Stimulated activated CD8-positive, alpha-beta memory T cell treated with anti-CD3 and anti-CD28 coated beads, Interleukin-2, amount 100 ng/mL, for 1 hour (primary cell): Measurements from ENCODE around the gene SPEM1.

ENCODE experiments used
- DNase-seq, 2 donors: peaks; one replicate each; pipeline ENCODE4 v3.0.0-alpha.2; 2020; ENCODE audit warnings: low read depth in 2 of 2

Gene SPEM1

DNA sequence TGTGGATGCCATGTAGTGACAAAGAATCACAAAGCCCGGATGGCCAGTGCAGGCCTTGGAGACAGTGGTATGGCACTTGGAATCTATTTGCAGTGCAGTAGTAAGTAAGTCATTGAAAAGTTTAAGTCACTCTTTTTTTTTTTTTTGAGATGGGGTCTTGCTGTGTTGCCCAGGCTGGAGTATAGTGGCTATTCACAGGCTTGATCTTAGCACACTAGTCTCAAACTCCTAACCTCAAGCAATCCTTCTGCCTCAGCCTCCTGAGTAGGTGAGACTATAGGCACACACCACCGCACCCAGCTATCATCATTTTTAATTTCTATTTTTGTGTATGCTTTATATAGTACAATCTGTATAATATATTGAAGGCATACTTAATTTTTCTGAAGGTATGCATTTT, 21.5 kb upstream of the SPEM1 start:
- no peak for DNase-seq

DNA sequence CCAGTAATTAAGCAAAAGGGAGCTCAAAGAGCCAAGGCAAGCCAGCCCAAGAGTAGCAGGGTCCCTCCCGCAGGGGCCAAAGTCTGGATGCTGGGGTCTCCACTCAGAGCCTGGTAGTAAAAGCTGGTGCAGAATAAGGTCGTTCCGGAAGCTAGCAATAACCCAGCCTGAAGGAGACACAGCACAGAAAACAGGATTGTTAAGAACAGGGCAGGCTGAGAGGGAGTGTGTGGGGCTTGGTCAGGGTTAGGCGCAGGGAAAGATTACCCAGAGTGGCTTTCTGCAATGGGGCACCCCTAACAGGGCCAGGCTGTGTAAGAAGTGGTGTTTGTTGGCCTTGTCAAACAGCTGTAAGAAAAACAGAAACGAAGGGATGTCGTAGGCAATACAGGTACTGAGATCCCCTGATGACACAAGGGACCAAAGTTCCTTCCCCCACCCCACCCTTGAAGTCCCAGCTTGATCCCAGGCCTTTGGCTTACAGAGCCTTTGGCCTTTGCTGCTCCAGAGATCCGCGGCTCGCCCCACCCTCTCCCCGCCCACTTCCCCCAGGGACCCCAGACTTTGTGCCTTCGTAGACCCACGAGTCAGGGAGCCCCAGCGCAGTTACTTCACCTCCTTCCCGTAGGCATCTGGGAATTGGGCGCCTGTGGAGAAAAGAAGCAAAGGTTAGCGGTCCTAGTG, 16.9 kb upstream of the SPEM1 start:
- DNase-seq, result no peak

DNA sequence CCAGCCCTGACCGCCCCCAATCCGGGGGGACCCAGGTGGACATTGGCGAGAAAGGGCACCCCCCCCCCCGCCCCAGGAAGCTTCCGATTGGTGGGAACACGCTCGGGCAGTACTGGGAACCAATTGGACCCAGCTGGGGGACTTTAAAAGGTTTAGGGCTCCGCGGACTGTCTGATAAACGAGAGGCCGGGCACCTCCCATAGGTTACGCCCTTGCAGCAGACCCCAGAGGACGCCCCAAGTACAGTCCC, 16.5 kb upstream of the SPEM1 start:
- no peak for DNase-seq

DNA sequence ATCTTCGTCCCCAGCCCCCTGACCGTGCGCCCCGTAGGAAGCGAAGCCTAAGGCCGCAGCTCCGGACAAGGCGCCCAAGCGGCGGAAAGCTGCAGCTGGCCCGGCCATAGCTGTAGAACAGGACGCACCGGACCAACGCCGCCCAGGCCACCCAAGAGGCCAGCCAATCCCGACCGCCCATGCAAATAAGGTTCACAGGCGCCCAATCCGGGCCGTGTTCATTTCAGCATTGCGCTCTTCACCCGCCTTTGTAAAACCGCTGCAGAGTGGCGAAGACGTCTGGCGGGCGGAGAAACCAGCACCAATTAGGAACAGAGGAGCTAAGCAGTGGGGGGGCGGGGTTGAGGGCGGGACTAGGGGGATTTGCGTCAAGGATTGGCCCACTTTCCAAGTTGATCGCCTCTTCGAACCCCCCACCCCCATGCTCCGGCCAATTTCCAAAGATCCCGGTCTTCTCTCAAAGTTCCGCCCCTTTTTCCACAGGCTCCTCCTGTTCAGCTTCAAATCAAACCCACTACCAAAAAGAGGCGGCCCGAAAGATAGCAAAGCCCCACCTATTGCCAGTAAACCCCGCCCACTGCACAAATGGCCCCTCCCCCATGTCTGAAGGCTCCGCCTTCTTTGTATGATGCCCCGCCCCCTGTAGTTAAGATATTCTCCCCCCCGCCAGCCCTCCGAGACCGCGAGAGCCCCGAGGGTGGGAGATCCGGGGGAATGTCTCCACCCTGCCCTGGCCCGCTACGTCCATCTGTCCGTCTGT, 16.0 kb upstream of the SPEM1 start, which contains the start of gene TMEM256:
TMEM256 (minus strand) TSS at position 121 of the 760 bp plus-strand sequence; CDS start at position 108, 13 bp downstream.
- DNase-seq, result peak; percentile 91 to 92

DNA sequence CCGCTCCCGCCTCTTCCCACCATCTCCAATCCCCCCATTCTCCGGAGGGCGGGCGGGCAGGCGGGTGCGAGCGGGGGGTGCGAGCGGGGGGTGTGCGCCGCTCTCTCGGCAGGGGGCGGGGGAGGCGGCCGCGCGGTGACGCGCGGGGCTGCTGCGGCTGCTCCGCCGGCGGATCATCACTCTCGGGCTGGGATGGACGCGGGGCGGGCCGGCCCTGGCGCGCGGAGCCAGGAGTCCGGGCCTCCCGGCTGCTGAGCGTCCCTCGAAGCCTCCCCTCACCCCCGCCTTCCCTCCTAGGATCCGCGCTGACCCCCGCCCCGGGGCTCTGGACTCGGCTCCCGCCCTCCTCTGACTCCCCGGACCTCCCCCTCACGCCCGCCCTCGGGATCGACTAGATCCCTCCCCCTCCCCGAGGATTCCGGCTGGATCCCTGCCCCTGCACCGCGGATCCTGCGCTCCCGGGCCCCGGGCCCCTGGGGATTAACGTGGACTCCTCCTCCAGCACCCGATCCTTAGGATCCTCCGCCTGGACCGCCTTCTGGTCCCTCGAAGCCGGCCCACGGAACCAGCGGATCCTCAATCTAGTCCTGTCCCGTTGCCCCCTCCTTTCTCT, 15.3 kb upstream of the SPEM1 start:
- peak in 1 of 2 donors; percentile 38 for DNase-seq

DNA sequence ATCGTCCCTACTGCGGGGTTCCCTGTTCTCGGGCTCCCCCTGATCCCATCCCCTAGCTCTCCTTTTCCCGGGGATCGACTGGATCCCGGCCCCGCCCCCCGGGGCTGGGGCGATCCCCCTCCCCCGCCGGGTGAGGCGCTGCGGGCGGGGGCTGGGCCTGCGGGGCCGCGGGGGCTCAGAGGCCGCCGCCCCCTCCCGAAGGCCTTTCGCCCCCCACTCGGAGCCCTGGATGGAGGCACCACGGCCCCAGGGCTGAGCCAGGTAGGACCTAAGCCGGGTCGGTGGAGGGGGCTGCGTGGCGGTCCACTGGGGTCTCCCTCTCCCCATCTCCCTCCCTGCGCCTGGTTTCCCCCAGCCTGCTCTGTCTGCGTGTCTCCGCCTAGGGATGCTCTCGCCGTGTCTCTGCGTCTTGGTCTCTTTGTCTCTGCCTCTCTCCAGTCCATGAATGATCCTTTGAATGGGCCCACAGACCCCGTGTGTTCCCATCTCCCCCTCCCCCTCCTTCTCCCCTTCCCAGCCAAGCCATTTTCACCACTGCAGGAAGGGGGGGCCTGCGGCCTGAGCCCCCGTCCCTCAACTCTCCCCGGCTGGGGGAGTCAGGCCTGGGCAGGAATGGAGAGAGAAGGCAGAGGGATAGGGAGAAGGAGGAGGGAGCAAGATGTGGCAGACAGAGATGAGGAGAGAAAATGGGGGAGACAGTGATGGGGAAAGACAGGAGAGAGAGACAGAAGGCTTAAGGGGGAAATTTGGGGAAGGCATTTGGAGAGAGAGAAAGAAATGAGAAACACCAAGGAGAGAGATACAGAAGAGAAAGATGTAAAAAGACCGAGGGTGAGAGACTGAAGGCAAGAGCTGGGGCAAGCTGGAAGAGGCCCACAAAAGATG, 14.5 kb upstream of the SPEM1 start:
- DNase-seq, result no peak

DNA sequence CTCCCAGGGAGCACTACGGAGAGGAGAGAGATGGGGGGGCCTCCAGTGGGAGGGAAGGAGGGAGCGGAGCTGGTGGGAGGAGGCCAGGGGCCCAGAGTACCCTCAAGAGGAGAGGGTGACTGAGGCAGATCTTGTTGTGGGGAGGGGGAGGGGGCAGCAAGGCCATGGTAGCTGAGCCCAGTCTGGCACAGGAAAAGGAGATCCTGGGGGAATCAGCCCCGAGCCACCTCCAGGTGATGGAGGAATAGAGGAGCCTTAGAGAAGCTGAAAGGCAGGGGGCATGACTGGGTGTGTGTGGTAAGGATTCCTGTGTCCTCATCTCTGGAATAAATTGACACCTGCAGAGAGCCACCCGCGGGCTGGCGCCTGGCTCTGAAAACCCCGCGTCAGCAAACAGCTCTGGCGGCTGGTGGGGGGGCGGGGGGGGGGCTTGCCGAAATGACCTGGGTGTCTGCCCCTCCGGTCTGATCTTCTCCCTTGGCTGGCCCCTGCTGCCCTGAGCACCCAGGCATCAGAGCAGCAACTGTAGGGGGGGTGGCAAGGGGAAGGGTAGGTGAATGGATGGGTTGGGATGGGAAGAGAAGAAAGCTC, 13.8 kb upstream of the SPEM1 start:
- no peak for DNase-seq

DNA sequence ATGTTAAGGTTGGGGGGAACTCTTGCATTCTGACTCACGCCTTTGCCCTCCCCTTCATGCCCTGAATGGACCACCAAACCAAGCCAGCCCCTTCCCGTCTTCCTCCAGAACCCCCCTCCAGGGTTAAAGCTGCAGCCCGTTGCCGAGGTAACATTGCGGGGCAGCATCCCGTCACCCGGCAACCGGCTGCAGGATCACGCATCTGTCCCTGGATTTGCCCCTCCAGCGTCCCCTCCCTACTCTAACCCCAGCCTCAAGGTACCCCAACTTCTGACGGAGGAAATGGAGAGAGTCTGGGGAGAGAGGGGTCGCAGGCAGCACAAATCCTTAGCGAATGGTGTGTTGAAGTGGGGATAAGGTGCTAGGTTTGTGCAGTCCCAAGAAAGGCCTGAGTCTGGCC, 13.0 kb upstream of the SPEM1 start:
- no peak for DNase-seq

DNA sequence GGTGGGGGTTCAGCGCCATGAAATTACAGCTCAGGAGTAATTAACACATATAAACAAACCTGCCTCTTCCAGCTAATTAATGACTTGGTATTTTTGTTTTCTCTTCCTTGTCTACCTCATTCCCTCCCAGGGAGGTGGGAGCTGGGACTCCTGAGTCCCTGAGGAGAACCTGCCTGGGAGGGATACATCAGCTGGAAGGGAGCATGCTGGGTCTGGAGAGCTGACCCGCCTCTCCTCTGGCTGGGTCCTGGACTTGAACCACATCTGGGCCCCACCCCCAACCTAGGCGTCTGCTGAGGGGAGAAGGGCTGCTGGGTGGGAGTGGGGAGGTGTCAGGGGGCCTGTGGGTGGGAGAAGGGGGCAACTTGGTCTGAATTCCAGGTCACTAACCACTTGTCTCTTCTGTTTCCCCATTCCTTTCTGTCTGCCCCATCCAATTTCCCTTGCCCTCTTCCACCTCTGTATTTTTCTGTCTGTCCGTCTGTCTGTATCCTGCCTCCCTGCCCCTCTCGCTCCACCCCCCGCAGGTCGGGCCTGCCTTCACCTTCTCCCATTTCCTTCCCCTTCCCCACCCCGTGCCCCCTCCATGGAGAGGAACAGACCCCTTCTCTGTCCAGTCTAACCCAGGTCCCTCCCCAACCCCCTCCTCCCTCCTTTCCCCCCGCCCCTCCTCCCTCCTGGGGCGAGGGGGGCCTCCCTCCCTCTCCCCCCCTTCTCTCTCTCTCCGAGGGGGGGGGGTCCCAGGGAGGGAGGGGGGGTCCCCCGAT, 12.5 kb upstream of the SPEM1 start, which contains the start of gene NLGN2:
NLGN2 (plus strand) TSS at position 361 of the 767 bp plus-strand sequence. CDS start 411 bp downstream, outside the sequence.
- no peak for DNase-seq

DNA sequence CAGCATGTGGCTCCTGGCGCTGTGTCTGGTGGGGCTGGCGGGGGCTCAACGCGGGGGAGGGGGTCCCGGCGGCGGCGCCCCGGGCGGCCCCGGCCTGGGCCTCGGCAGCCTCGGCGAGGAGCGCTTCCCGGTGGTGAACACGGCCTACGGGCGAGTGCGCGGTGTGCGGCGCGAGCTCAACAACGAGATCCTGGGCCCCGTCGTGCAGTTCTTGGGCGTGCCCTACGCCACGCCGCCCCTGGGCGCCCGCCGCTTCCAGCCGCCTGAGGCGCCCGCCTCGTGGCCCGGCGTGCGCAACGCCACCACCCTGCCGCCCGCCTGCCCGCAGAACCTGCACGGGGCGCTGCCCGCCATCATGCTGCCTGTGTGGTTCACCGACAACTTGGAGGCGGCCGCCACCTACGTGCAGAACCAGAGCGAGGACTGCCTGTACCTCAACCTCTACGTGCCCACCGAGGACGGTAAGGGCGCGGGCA, 11.8 kb upstream of the SPEM1 start:
- DNase-seq, result no peak

DNA sequence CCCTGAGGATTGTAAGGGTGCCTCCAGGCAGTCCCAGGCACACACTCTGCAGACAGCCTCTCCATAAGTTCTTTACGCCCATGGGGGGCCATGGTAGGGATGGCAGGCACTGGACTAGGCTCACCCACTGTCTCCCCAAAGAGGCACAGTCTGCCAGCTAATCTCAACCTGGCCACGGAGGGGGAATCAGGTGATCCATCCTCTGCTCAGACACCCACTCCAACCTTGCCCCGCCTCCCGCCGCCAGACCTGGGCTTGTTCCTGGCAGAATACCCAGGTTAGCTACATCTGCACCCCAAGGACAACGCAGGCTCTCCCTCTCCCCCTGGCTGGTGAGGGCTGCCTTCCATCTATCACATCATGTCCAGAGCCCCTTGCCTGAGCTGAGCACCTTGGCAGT, 11.3 kb upstream of the SPEM1 start:
- no peak for DNase-seq

DNA sequence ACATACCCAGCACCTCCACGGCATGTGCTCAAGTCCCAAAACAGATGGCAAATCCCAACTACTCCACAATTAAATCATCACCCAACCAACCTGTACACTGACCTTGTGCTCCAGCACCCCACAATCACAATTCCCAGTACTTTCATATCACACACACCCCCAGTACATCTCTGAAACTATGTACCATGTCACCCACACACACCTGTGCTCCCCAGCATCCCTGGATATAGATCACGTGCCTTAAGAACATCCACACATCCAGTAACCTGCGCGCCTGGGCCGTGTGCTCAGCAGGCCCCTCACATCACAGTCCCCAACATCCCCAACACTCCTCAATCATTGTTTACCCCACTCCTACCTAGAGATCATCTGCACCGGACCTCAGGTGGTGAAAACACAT, 10.4 kb upstream of the SPEM1 start:
- no peak for DNase-seq

DNA sequence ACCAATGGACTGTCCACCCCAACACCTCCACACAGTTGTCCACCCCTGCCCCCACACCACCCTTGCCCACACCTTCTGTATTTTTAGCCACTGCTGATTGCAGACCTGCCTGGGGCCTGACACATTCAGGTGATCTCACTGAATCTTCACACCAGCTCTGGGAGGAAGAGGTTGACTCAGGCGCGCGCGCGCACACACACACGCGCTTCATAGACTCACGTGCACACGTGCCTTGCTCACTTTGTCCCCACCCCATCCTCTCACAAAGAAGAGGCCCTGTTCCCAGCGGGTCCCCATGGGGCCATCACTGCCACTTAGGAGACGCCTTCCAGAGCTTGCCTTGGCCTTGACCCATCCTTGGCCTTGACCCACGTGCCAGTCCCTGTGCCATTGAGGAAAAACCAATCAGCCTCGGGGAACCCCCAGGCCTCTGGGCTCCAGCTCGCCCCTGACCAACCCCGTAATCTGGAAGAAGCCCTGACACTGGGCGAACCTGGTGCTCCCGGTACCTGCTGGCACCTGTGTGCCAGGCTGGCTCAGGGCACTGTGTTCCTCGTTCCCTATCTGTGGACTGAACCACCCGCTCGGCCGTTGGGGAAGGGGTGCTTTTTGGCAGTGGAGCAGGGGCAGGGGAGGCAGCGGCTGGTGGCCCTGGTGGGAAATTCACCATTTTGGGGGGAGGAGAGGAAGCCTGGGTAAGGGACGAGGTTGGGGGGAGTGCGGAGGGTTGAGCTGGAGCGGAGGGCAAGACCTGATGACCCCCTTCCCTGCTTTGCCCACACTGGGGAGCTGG, 9.3 kb upstream of the SPEM1 start:
- no peak for DNase-seq

DNA sequence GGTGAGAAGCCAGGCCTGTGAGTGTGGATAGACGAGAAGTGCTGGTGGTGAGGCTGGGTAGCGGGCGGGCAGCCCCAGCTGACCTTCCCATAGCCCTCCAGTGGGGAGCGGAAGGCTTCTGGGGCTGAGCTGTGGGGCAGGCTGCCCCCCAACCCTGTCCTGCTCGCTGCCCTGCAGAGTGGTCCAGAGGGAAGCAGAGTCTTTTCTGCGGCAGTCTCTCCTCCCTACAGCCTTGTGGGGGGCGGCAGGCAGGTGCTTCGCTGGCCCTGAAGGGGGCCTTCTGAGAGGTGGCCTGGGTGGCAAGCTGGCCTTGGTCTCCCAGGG, 8.7 kb upstream of the SPEM1 start:
- no peak for DNase-seq

DNA sequence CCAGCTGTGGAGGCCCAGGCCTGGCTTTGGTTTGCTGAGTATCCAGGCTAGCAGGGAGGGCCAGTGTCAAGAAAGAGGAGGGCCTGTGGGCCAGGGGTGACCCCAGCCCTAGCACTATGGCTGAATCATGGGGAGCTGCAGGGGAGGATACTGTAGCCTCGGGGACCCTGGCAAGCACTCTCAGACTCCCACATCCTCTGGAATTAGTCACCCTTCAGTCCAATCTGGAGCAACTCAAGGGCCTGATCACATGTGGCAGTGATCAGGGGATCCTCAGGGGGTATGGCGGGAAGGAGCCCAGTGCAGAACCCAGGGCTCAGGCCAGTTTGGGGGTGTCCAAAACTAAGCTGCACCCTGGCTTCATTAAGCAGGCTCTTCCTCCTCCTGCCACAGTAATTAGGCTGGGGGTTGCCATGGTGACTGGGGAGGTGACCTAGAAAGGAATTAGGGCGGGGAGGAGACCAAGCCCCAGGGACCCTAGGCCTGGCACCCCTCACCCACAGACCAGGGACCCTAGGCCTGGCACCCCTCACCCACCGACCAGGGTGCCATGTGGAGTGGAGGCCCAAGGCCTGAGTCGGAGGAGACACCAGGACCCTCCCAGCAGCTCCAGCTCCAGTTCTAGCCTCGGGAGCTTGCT, 6.7 kb upstream of the SPEM1 start:
- no peak for DNase-seq

DNA sequence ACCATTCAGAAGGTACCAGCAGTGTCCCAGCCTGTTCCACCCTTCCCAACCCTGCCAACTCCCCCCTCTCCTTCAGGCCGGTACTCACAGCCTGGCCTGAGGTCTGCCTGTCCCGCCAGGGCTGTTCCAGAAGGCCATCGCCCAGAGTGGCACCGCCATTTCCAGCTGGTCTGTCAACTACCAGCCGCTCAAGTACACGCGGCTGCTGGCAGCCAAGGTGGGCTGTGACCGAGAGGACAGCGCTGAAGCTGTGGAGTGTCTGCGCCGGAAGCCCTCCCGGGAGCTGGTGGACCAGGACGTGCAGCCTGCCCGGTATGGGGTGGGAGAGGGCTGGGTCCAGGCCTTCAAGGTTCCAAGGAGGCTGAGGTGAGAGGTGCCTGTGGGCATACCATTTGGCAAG, 5.3 kb upstream of the SPEM1 start:
- no peak for DNase-seq

DNA sequence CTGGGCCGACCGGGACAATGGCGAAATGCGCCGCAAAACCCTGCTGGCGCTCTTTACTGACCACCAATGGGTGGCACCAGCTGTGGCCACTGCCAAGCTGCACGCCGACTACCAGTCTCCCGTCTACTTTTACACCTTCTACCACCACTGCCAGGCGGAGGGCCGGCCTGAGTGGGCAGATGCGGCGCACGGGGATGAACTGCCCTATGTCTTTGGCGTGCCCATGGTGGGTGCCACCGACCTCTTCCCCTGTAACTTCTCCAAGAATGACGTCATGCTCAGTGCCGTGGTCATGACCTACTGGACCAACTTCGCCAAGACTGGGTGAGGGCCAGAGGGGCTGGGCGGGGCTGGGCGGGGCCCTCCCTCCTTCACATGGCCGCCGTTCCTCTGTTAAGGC, 4.3 kb upstream of the SPEM1 start:
- no peak for DNase-seq

DNA sequence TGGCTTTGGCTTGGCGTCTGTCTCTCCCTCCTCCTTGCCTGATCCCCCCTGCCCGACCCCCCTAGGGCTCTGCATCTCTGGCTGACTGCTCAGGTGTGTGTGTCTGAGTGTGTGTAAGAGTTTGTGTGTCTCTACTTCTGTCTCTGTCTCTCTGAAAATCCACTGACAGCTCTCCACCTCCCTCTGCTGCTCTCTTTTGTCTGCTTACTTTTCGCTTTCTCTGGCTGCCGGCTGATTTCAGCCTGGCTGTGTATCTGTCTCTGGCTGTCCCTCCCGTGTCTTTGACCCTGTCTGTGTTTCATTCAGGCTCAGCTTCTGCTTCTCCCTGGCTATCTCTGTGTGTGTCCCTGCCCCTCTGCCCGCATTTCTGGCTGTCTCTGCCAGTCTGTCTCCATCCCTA, 3.8 kb upstream of the SPEM1 start:
- DNase-seq, result no peak

DNA sequence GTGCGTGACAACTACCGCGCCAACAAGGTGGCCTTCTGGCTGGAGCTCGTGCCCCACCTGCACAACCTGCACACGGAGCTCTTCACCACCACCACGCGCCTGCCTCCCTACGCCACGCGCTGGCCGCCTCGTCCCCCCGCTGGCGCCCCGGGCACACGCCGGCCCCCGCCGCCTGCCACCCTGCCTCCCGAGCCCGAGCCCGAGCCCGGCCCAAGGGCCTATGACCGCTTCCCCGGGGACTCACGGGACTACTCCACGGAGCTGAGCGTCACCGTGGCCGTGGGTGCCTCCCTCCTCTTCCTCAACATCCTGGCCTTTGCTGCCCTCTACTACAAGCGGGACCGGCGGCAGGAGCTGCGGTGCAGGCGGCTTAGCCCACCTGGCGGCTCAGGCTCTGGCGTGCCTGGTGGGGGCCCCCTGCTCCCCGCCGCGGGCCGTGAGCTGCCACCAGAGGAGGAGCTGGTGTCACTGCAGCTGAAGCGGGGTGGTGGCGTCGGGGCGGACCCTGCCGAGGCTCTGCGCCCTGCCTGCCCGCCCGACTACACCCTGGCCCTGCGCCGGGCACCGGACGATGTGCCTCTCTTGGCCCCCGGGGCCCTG, 3.0 kb upstream of the SPEM1 start:
- no peak for DNase-seq
